Panc1 (cell line): ENCODE measurements around the gene SLC66A3. TPM values are rescaled to one million over a fixed set of nuclear protein-coding genes. Genes with fewer than 3 reads are reported as not detected.

Experiments used
- ATAC-seq: fragments of 200-7000 bp; cut with Tn5 transposase; 2 replicates; pipeline ENCODE4 v1.9.1; 2020; ENCODE audit warnings: mild to moderate bottlenecking, moderate library complexity
- BruUV-seq: library from RNA; stranded (reverse); fragments of 400-500 nt; replicated peaks from 2 replicates; lab custom pipeline; 2021; lab: Mats Ljungman, UMichigan
- CTCF ChIA-PET: fragments of 300-600 bp; sonication (Branson Sonifier 250); formaldehyde crosslinking; loops from one replicate; lab custom pipeline; 2022; ENCODE audit warnings: antibody characterized with exemption; lab: Charles Lee
- POLR2A ChIA-PET: fragments of 300-600 bp; sonication (Branson Sonifier 250); formaldehyde crosslinking; loops from one replicate; lab custom pipeline; 2022; ENCODE audit warnings: antibody characterized with exemption; lab: Charles Lee
- DNase-seq: peaks from one replicate; pipeline ENCODE4 v3.0.0-alpha.2; 2010; ENCODE audit warnings: low read depth, low spot score
- H3K27ac ChIP-seq: 2 replicates; pipeline ENCODE4 v1.5.1; 2011; ENCODE audit warnings: mild to moderate bottlenecking, low read length, inconsistent platforms
- H3K27me3 ChIP-seq: fragments of 200-500 bp; sonication (Bioruptor generic); 2 replicates; pipeline ENCODE4 v1.6.0; 2014; ENCODE audit warnings: low read length, inconsistent platforms; ENCODE audit not compliant: control insufficient read depth, insufficient read depth
- H3K36me3 ChIP-seq: fragments of 200-500 bp; sonication (Bioruptor generic); 2 replicates; pipeline ENCODE4 v1.5.1; 2014; ENCODE audit warnings: inconsistent platforms, mild to moderate bottlenecking, low read length, moderate library complexity; ENCODE audit not compliant: control insufficient read depth, insufficient read depth
- H3K4me1 ChIP-seq: 2 replicates; pipeline ENCODE4 v1.5.1; 2011; ENCODE audit warnings: inconsistent platforms, mild to moderate bottlenecking, low read length, moderate library complexity; ENCODE audit not compliant: control insufficient read depth, insufficient read depth
- H3K4me3 ChIP-seq, 2 experiments: 2 replicates each; pipeline ENCODE4 v1.5.1; 2011 to 2012; ENCODE audit warnings: low read depth in 2 of 2, low read length in 2 of 2, mild to moderate bottlenecking in 2 of 2, inconsistent platforms in 1 of 2, moderate library complexity in 1 of 2
- H3K9me3 ChIP-seq: fragments of 200-500 bp; sonication (Bioruptor generic); 2 replicates; pipeline ENCODE4 v1.5.1; 2014; ENCODE audit warnings: low read depth, mild to moderate bottlenecking, inconsistent platforms, low read length, moderate library complexity; ENCODE audit not compliant: control insufficient read depth, insufficient read depth
- POLR2AphosphoS5 ChIP-seq: IDR thresholded peaks from 2 replicates; pipeline ENCODE4 v1.6.1; 2012; ENCODE audit warnings: mild to moderate bottlenecking, low read depth, low read length, moderate library complexity
- SIN3A ChIP-seq: IDR thresholded peaks from 2 replicates; pipeline ENCODE4 v1.6.1; 2012; ENCODE audit warnings: low read depth, mild to moderate bottlenecking, low read length, moderate library complexity, borderline replicate concordance; ENCODE audit not compliant: insufficient read depth
- TCF7L2 ChIP-seq: IDR thresholded peaks from 2 replicates; pipeline ENCODE4 v1.6.1; 2011; ENCODE audit warnings: mild to moderate bottlenecking, low read depth, low read length, inconsistent platforms
- in situ Hi-C: cut with HindIII; loops from 2 replicates; pipeline ENCODE4 v1.10.0; 2016; ENCODE audit warnings: low sequenced_read_pairs, low pct_unique_long_range_greater_than_20kb
- intact Hi-C: fragments of 100-400 bp; cut with micrococcal nuclease; formaldehyde crosslinking; loops from one replicate; pipeline ENCODE4 v1.10.0; 2022; ENCODE audit not compliant: unreplicated experiment
- total RNA-seq: library from RNA; stranded (reverse); gene quantifications from one replicate; pipeline ENCODE4 v1.2.1, GENCODE V29; 2021; ENCODE audit not compliant: unreplicated experiment
- TF ChIP-seq, protein P1 (sequence below): fragments of 450-650 bp; IDR thresholded peaks from 2 replicates; pipeline ENCODE4 v1.5.1; 2017; ENCODE audit warnings: mild to moderate bottlenecking
- TF ChIP-seq, protein P2 (sequence below), 2 experiments: IDR thresholded peaks; 2 replicates each; pipeline ENCODE4 v1.6.1; 2011 to 2012; ENCODE audit warnings: low read depth in 2 of 2, control low read depth in 1 of 2, low read length in 1 of 2, mild to moderate bottlenecking in 1 of 2, moderate library complexity in 1 of 2; ENCODE audit not compliant: insufficient read depth in 1 of 2

Gene SLC66A3
- total RNA-seq, 1 experiment from 2014 or later, result 39.1 TPM

GRCh38 chr2:11123001-11123809 is 32.1 kb upstream of the SLC66A3 start:
- ChIA-PET POLR2A (interaction anchor here (0.5 kb wide), 1 partner anchor 297 kb away, joined by 3 read pairs; no protein-coding TSS in a partner anchor), CTCF (interaction anchor here (0.6 to 2.8 kb wide), 3 partner anchors 241 to 291 kb away, joined by 3 to 15 read pairs (median 8); no protein-coding TSS in a partner anchor)
- H3K27ac ChIP-seq, result no peak overlapping the region
- no peak overlapping the region for H3K4me3 ChIP-seq
- H3K4me1 ChIP-seq, result no peaks in the 10 kb centered on the region
- no peak for ATAC-seq
- DNase-seq, result no peak
- H3K36me3 ChIP-seq, result no peaks in the 10 kb centered on the region
- no TSS peak for BruUV-seq
- TF ChIP-seq SIN3A, result no peak
- TF ChIP-seq, protein P1, sequence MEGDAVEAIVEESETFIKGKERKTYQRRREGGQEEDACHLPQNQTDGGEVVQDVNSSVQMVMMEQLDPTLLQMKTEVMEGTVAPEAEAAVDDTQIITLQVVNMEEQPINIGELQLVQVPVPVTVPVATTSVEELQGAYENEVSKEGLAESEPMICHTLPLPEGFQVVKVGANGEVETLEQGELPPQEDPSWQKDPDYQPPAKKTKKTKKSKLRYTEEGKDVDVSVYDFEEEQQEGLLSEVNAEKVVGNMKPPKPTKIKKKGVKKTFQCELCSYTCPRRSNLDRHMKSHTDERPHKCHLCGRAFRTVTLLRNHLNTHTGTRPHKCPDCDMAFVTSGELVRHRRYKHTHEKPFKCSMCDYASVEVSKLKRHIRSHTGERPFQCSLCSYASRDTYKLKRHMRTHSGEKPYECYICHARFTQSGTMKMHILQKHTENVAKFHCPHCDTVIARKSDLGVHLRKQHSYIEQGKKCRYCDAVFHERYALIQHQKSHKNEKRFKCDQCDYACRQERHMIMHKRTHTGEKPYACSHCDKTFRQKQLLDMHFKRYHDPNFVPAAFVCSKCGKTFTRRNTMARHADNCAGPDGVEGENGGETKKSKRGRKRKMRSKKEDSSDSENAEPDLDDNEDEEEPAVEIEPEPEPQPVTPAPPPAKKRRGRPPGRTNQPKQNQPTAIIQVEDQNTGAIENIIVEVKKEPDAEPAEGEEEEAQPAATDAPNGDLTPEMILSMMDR, result no peak
- TF ChIP-seq TCF7L2, result no peak
- TF ChIP-seq, protein P2, sequence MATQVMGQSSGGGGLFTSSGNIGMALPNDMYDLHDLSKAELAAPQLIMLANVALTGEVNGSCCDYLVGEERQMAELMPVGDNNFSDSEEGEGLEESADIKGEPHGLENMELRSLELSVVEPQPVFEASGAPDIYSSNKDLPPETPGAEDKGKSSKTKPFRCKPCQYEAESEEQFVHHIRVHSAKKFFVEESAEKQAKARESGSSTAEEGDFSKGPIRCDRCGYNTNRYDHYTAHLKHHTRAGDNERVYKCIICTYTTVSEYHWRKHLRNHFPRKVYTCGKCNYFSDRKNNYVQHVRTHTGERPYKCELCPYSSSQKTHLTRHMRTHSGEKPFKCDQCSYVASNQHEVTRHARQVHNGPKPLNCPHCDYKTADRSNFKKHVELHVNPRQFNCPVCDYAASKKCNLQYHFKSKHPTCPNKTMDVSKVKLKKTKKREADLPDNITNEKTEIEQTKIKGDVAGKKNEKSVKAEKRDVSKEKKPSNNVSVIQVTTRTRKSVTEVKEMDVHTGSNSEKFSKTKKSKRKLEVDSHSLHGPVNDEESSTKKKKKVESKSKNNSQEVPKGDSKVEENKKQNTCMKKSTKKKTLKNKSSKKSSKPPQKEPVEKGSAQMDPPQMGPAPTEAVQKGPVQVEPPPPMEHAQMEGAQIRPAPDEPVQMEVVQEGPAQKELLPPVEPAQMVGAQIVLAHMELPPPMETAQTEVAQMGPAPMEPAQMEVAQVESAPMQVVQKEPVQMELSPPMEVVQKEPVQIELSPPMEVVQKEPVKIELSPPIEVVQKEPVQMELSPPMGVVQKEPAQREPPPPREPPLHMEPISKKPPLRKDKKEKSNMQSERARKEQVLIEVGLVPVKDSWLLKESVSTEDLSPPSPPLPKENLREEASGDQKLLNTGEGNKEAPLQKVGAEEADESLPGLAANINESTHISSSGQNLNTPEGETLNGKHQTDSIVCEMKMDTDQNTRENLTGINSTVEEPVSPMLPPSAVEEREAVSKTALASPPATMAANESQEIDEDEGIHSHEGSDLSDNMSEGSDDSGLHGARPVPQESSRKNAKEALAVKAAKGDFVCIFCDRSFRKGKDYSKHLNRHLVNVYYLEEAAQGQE (IDR thresholded peaks at IDR 0.05; ENCODE audit: insufficient read depth in 1 of 2, low read depth in 2 of 2, low read length in 1 of 2), result no peak
- TF ChIP-seq POLR2AphosphoS5, result no peak
- no peaks in the 10 kb centered on the region for H3K27me3 ChIP-seq
- in situ Hi-C loops, result no loop called here
- intact Hi-C loops, result no loop called here
- H3K9me3 ChIP-seq, result no peaks in the 10 kb centered on the region

DNA sequence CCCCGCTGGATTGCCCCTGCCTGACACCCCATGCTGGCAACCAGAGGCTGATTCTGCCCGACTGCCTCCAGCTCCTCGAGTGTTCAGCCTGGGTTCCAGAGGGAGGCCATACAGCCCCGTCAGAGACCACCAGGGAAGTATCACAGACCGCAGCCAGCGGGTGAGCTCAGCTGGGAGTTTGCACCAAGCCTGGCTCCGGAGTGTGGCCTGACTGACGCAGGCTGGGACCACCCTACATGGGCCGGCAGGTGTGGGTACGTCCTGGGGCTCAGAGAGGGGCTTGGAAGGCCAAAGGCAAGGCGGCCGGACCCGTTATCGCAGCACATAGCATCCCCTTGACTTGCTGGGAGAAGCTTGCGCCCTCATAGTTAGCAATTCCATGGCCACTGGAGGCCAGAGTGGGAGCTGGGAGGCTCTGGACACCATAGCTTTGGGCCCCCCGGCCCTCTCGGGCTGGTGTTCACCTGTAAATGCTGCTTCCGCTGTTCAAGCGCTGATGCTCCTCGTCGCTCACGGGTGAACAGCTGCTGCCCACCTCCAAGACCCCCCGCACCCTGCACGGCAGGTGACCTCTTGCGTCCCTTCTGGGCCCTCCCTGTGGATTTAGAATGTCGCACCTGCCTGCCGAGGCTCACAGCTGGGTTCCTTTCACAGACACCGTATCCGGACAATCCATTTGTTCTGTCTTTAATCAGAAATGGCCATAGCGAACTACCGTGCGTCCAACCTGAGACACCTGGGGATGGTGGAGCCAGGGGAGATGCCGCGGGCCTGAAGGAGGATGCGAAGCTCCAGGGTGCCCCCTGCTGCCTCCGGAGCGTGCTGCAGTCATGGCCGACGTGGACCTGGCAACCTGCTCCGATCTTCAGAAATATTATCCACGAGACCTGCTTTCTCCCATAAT is 31.2 kb upstream of the SLC66A3 start:
- POLR2A ChIA-PET, result interaction anchor here (0.5 to 0.6 kb wide), 2 partner anchors 289 to 298 kb away, joined by 3 to 14 read pairs; no protein-coding TSS in a partner anchor
- CTCF ChIA-PET, result interaction anchor here (0.6 to 2.8 kb wide), 6 partner anchors 9 to 292 kb away, joined by 3 to 15 read pairs (median 6); a partner anchor contains a TSS
- no peak overlapping the region for H3K27ac ChIP-seq
- intact Hi-C loops (loop anchor here (1.0 kb wide), 1 partner anchor 292 kb away; no protein-coding TSS in a partner anchor), in situ Hi-C loops (no loop called here)
- no peaks in the 10 kb centered on the region for H3K36me3 ChIP-seq
- BruUV-seq, result no TSS peak
- no peak overlapping the region for H3K4me3 ChIP-seq
- TF ChIP-seq TCF7L2, result no peak
- TF ChIP-seq, protein P1, result peak; percentile 93
- DNase-seq (no peak), ATAC-seq (peak; percentile 81)
- H3K9me3 ChIP-seq, result no peaks in the 10 kb centered on the region
- no peaks in the 10 kb centered on the region for H3K27me3 ChIP-seq
- H3K4me1 ChIP-seq, result no peaks in the 10 kb centered on the region
